NB4 (cell line): ENCODE measurements around the gene MRPL53.

ENCODE experiments used
- MYC ChIP-seq: IDR thresholded peaks from 2 replicates; pipeline ENCODE4 v1.6.1; 2011; ENCODE audit warnings: low read depth, low read length
- POLR2A ChIP-seq: IDR thresholded peaks from 2 replicates; pipeline ENCODE4 v1.6.1; 2011; ENCODE audit warnings: mild to moderate bottlenecking; ENCODE audit not compliant: insufficient read length; ENCODE audit errors: extremely low read depth
- TF ChIP-seq, protein P1 (sequence below): IDR thresholded peaks from one replicate; pipeline ENCODE4 v1.5.1; 2012; ENCODE audit warnings: low read depth, low read length
- TF ChIP-seq, protein P2 (sequence below): IDR thresholded peaks from 2 replicates; pipeline ENCODE4 v1.6.1; 2011; ENCODE audit warnings: low read depth, low read length

DNA sequence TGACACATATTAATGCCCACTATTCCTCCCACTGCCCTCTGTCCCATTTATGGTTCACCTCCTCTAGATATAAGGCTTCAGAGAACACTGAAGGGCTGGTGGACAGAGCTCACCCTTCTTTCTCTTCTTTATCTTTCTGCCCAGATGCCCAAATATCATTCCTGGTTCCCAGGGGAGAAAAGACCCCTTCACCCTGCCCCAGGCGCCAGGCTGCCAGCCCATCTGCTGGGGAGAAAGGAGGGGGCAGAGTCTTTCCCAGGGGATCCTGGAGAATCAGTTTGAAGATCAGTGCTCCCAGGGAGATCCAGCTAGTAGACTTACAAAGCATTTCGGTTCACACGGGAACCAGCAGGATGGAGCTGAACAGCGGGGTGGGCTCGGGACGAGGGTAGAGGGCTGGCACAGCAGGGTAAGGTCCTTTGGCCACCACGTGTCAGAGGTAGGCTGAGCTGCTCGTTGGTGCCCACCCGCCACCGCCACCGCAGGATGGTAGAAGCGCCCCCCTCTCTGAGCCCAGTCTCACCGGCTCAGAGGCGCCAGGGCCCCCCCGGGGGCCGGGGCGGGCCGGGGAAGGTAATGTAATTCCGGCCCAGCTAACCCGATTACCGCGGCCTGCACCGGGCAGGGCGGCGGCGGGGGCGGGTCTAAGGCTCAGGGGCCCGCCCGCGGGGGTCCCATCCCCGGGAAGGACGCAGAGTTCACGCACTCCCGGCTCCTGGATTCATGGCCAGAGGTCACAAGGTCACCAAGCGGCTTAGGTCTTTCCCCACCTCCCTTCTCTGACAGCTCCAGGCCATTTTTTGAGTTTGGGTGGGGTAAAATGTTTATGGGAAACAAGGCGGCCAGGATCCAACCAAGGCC is 40.5 kb upstream of the MRPL53 start:
- TF ChIP-seq, protein P1, sequence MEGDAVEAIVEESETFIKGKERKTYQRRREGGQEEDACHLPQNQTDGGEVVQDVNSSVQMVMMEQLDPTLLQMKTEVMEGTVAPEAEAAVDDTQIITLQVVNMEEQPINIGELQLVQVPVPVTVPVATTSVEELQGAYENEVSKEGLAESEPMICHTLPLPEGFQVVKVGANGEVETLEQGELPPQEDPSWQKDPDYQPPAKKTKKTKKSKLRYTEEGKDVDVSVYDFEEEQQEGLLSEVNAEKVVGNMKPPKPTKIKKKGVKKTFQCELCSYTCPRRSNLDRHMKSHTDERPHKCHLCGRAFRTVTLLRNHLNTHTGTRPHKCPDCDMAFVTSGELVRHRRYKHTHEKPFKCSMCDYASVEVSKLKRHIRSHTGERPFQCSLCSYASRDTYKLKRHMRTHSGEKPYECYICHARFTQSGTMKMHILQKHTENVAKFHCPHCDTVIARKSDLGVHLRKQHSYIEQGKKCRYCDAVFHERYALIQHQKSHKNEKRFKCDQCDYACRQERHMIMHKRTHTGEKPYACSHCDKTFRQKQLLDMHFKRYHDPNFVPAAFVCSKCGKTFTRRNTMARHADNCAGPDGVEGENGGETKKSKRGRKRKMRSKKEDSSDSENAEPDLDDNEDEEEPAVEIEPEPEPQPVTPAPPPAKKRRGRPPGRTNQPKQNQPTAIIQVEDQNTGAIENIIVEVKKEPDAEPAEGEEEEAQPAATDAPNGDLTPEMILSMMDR = no peak
- TF ChIP-seq POLR2A (no peak), MYC (no peak)
- TF ChIP-seq, protein P2, sequence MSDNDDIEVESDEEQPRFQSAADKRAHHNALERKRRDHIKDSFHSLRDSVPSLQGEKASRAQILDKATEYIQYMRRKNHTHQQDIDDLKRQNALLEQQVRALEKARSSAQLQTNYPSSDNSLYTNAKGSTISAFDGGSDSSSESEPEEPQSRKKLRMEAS = no peak
